Umbilical cord (tissue), 2 donors: ENCODE measurements around the gene CDC42SE2. TPM values are rescaled to one million over a fixed set of nuclear protein-coding genes. Genes with fewer than 3 reads are reported as not detected.

ENCODE experiments used
- DNase-seq: peaks from one replicate; pipeline ENCODE4 v3.0.0-alpha.2; 2015; ENCODE audit warnings: low spot score
- total RNA-seq: library from RNA; depleted of rRNA; stranded (reverse); fragments of >200 nt; gene quantifications from one replicate; pipeline ENCODE4 v1.2.3, GENCODE V29; 2014; ENCODE audit warnings: low replicate concordance; ENCODE audit not compliant: insufficient read depth

CDC42SE2 gene
- total RNA-seq, 1 donor from 2014 or later, result 32.0 TPM

DNA sequence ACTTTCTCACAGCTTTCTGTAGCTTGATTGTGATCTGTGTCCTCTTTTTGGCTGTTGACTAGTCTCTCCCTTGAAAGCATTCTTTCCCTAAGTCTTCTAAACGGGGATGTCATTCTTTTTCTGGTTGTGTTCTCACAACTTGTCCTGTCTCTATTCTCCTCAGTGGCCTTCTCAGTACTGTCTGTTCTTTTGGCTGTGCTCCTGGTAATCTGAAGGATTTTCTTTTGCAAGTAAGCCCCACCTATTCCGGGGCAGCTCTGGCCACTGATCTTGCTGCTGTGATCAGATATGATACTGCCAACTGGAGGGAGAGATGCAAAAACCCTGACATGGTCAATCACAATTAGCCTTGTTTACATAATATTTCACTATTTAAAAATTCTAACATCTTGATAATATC lies 172.2 kb downstream of the CDC42SE2 start:
- peak; percentile 23 for DNase-seq

GRCh38 chr5:131441184-131441583 lies 177.3 kb downstream of the CDC42SE2 start:
- no peak for DNase-seq

Other genes starting within 250 kb of the CDC42SE2 start
- gene HINT1, start 98.8 kb upstream of the CDC42SE2 start, total RNA-seq, result 106 TPM
- 8.4 TPM for gene LYRM7, start 93.1 kb upstream of the CDC42SE2 start, total RNA-seq